Breast epithelium (tissue), 3 donors: ENCODE results near the gene HTR1E.

Experiments
- CTCF ChIP-seq, 3 donors: fragments of 450-650 bp; IDR thresholded peaks; one replicate each; pipeline ENCODE4 v1.5.1; 2016 to 2017; ENCODE audit warnings: antibody characterized with exemption in 3 of 3, mild to moderate bottlenecking in 3 of 3, moderate library complexity in 3 of 3
- POLR2A ChIP-seq: fragments of 450-650 bp; IDR thresholded peaks from one replicate; pipeline ENCODE4 v1.6.1; 2016; ENCODE audit warnings: antibody characterized with exemption, mild to moderate bottlenecking, moderate library complexity

DNA sequence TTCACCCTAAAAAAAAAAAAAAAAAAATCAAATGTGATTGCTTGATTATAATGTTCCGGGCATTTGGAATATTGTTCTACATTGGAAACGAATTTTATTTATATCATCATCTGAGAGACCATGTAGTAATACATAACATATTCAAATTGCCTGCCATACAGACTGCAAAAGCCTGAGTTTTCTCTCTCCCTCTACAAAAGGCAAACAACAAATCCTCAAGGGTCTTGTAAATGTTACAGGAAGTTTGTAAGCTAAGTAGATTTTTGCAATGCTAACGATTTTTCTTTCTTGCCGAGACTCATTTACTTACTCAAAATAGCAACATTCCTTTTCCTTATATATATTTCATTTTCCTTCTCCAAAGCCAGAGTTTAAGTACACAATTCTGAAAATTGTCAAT, 49.0 kb upstream of the HTR1E start:
- TF ChIP-seq CTCF (IDR thresholded peaks at IDR 0.05) (no peak), POLR2A (no peak)
